ENCODE measurements around the gene WNT7B. TPM values are rescaled to one million over a fixed set of nuclear protein-coding genes. Genes with fewer than 3 reads are reported as not detected.

Gene WNT7B
- total and polyA plus RNA-seq, 2 of the 8 experiments (the other 6 are each of a cell fraction or from before 2014, with no cell fraction given): 0.14 to 0.24 TPM

DNA sequence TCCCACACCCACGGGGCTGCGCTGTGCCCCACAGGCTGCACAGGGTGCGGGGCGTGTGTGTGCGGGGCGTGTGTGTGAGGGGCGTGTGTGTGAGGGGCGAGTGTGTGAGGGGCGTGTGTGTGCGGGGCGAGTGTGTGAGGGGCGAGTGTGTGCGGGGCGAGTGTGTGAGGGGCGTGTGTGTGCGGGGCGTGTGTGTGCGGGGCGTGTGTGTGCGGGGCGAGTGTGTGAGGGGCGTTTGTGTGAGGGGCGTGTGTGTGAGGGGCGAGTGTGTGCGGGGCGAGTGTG is 86.7 kb downstream of the WNT7B start (continued):
- TF ChIP-seq RNF2 (IDR thresholded peaks at IDR 0.05; ENCODE audit: borderline replicate concordance, low read depth, low read length, missing control alignments, poor library complexity, severe bottlenecking) (no peak), CTBP2 (IDR thresholded peaks at IDR 0.05; ENCODE audit: borderline replicate concordance, insufficient read depth, insufficient read length, low read length) (no peak), MAFK (IDR thresholded peaks at IDR 0.05; ENCODE audit: low read depth, low read length) (no peak)
